OCI-LY7 (cell line): Measurements from ENCODE around the gene FAM161B. TPM values are rescaled to one million over a fixed set of nuclear protein-coding genes. Genes with fewer than 3 reads are reported as not detected.
A peak's percentile ranks its signal among the peaks of the same experiment; 100 is the strongest.
"Not testable (repeated sequence)": the region's sequence is repeated elsewhere in the genome, so short reads cannot be mapped to it uniquely, and the experiment has no call there.

Experiments used
- BruUV-seq: library from RNA; stranded (reverse); fragments of 400-500 nt; replicated peaks from 2 replicates; lab custom pipeline; 2021; lab: Mats Ljungman, UMichigan
- CTCF ChIA-PET: fragments of 300-600 bp; sonication (Branson Sonifier 250); formaldehyde crosslinking; loops from one replicate; lab custom pipeline; 2022; ENCODE audit warnings: antibody characterized with exemption; ENCODE audit not compliant: unreplicated experiment; lab: Charles Lee
- POLR2A ChIA-PET: fragments of 300-600 bp; sonication (Branson Sonifier 250); formaldehyde crosslinking; loops from one replicate; lab custom pipeline; 2022; ENCODE audit warnings: antibody characterized with exemption; lab: Charles Lee
- DNase-seq: peaks from one replicate; pipeline ENCODE4 v3.0.0-alpha.2; 2015; ENCODE audit warnings: low spot score
- H2AFZ ChIP-seq: fragments of 200-600 bp; sonication (generic), shearing (Covaris generic); 2 replicates; pipeline ENCODE4 v1.6.1; 2014; ENCODE audit warnings: mild to moderate bottlenecking, antibody characterized with exemption, low read length, moderate library complexity
- H3K27ac ChIP-seq: fragments of 200-600 bp; sonication (generic); 2 replicates; pipeline ENCODE4 v1.5.1; 2014; ENCODE audit warnings: mixed run types, low read depth, mild to moderate bottlenecking, moderate library complexity, low read length, inconsistent platforms; ENCODE audit not compliant: poor library complexity, severe bottlenecking
- H3K36me3 ChIP-seq: fragments of 200-600 bp; sonication (generic); 2 replicates; pipeline ENCODE4 v1.6.1; 2014; ENCODE audit warnings: mild to moderate bottlenecking, antibody characterized with exemption, low read length, moderate library complexity, mixed read lengths; ENCODE audit not compliant: insufficient read depth
- H3K4me1 ChIP-seq: fragments of 200-600 bp; sonication (generic); 2 replicates; pipeline ENCODE4 v1.5.1; 2014; ENCODE audit warnings: mild to moderate bottlenecking, low read length; ENCODE audit not compliant: insufficient read depth, poor library complexity, severe bottlenecking
- H3K4me2 ChIP-seq: fragments of 200-600 bp; sonication (generic); 2 replicates; pipeline ENCODE4 v1.6.1; 2014; ENCODE audit warnings: mild to moderate bottlenecking, low read length
- H3K4me3 ChIP-seq: fragments of 200-600 bp; sonication (generic); 2 replicates; pipeline ENCODE4 v1.5.1; 2014; ENCODE audit warnings: mild to moderate bottlenecking, low read depth, low read length; ENCODE audit not compliant: poor library complexity, severe bottlenecking
- H3K79me2 ChIP-seq: fragments of 200-600 bp; sonication (generic); 2 replicates; pipeline ENCODE4 v1.6.1; 2016; ENCODE audit warnings: low read depth, mild to moderate bottlenecking, low read length, moderate library complexity, mixed read lengths; ENCODE audit not compliant: insufficient read depth
- H3K9me2 ChIP-seq: fragments of 200-600 bp; sonication (generic); 2 replicates; pipeline ENCODE4 v1.6.1; 2016; ENCODE audit warnings: mild to moderate bottlenecking, low read length, mixed read lengths; ENCODE audit not compliant: insufficient read depth
- H3K9me3 ChIP-seq: fragments of 200-600 bp; sonication (generic); 2 replicates; pipeline ENCODE4 v1.6.1; 2014; ENCODE audit warnings: mild to moderate bottlenecking, mixed run types, low read length, mixed read lengths
- H4K20me1 ChIP-seq: fragments of 200-600 bp; sonication (generic); 2 replicates; pipeline ENCODE4 v1.6.1; 2014; ENCODE audit warnings: mild to moderate bottlenecking, antibody characterized with exemption, low read length, moderate library complexity, mixed read lengths; ENCODE audit not compliant: insufficient read depth
- EZH2phosphoT487 ChIP-seq: fragments of 200-600 bp; sonication (generic); IDR thresholded peaks from 2 replicates; pipeline ENCODE4 v1.6.1; 2018; ENCODE audit warnings: low read depth, borderline replicate concordance, mild to moderate bottlenecking, mixed run types, antibody characterized with exemption, low read length, moderate library complexity, mixed read lengths
- intact Hi-C: fragments of 100-400 bp; cut with micrococcal nuclease; formaldehyde crosslinking; loops from one replicate; pipeline ENCODE4 v1.10.0; 2022; ENCODE audit not compliant: unreplicated experiment
- total RNA-seq, 2 experiments: library from RNA; depleted of rRNA in 1 of 2; stranded (reverse); fragments of >200 nt in 1 of 2; shearing (Covaris generic) in 1 of 2; gene quantifications; 2 replicates each; pipeline ENCODE4 v1.2.3, GENCODE V29; 2014 to 2022
- TF ChIP-seq, protein P1 (sequence below): fragments of 200-600 bp; sonication (generic); conservative IDR thresholded peaks from 2 replicates; pipeline ENCODE4 v1.5.1; 2014; ENCODE audit warnings: mild to moderate bottlenecking, antibody characterized with exemption, low read length, moderate library complexity, mixed read lengths

Gene FAM161B
- total RNA-seq, 2 experiments from 2014 or later = 2.3 to 3.6 TPM

DNA sequence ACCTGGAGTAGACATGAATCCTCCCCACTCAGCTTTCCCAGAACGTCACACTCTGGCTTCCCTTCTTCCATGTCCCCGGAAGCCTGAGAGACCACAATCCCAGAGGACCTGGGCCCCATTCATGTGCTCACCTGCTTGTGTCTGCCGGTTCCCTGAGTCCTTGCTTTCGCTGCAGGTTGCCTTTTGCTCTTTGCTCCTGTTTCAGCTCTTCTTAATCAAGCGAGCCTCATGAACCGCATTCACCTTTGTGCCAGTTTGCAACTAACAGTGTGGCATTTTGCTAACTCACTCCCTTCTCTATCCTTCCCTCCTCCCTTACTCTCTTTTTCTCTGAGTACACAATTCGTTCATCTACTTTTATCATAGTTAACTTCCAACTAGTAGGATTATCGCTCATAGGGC lies 46.1 kb upstream of the FAM161B start:
- H3K27ac ChIP-seq = no peak overlapping the region
- no peaks in the 10 kb centered on the region for H3K9me2 ChIP-seq
- H3K36me3 ChIP-seq = no peaks in the 10 kb centered on the region
- H3K9me3 ChIP-seq = no peaks in the 10 kb centered on the region
- ChIA-PET CTCF (no interaction called here), POLR2A (interaction anchor here (0.6 kb wide), 2 partner anchors 18 to 893 kb away, joined by 3 to 4 read pairs; no protein-coding TSS in a partner anchor)
- intact Hi-C loops = no loop called here
- H3K79me2 ChIP-seq = no peaks in the 10 kb centered on the region
- H3K4me3 ChIP-seq = no peak overlapping the region
- H3K4me2 ChIP-seq = no peak overlapping the region
- H3K4me1 ChIP-seq = peaks cover 16% of the 10 kb centered on the region
- TSS peak; percentile 33 for BruUV-seq
- no peaks in the 10 kb centered on the region for H4K20me1 ChIP-seq
- TF ChIP-seq, protein P1, sequence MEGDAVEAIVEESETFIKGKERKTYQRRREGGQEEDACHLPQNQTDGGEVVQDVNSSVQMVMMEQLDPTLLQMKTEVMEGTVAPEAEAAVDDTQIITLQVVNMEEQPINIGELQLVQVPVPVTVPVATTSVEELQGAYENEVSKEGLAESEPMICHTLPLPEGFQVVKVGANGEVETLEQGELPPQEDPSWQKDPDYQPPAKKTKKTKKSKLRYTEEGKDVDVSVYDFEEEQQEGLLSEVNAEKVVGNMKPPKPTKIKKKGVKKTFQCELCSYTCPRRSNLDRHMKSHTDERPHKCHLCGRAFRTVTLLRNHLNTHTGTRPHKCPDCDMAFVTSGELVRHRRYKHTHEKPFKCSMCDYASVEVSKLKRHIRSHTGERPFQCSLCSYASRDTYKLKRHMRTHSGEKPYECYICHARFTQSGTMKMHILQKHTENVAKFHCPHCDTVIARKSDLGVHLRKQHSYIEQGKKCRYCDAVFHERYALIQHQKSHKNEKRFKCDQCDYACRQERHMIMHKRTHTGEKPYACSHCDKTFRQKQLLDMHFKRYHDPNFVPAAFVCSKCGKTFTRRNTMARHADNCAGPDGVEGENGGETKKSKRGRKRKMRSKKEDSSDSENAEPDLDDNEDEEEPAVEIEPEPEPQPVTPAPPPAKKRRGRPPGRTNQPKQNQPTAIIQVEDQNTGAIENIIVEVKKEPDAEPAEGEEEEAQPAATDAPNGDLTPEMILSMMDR = no peak
- no peak for TF ChIP-seq EZH2phosphoT487
- no peak overlapping the region for H2AFZ ChIP-seq
- DNase-seq = no peak

DNA sequence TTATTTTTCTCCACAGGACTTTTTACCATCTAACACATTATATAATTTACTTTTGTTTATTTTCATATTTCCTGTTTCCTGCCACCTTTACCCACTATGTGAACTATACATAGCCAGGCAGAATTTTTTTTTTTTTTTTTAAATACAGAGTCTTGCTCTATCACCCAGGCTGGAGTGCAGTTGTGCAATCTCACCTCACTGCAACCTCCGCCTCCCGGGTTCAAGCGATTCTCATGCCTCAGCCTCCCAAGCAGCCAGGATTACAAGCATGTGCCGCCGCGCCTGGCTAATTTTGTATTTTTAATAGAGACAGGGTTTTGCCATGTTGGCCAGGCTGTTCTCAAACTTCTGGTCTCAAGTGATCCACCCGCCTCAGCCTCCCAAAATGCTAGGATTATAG lies 45.0 kb upstream of the FAM161B start:
- H3K4me3 ChIP-seq, H3K79me2 ChIP-seq, H3K36me3 ChIP-seq, BruUV-seq, intact Hi-C loops, CTCF ChIA-PET, H3K9me2 ChIP-seq, H3K9me3 ChIP-seq, H4K20me1 ChIP-seq: not testable (repeated sequence)
- DNase-seq = peak; percentile 1
- peak overlapping the region; percentile 11 for H3K27ac ChIP-seq
- peak overlapping the region; percentile 54 for H3K4me2 ChIP-seq
- H2AFZ ChIP-seq = peak overlapping the region; percentile 68; the same call in 1 of the 2 replicates
- POLR2A ChIA-PET = interaction anchor here (0.7 kb wide), 1 partner anchor 732 kb away, joined by 4 read pairs; no protein-coding TSS in a partner anchor
- peaks cover 16% of the 10 kb centered on the region for H3K4me1 ChIP-seq

GRCh38 chr14:73991092-73991491 lies 41.2 kb upstream of the FAM161B start:
- Histone ChIP-seq H3K9me2 (no peaks in the 10 kb centered on the region), H4K20me1 (no peaks in the 10 kb centered on the region), H3K27ac (no peak overlapping the region), H3K4me1 (peaks cover 16% of the 10 kb centered on the region), H2AFZ (no peak overlapping the region), H3K4me2 (no peak overlapping the region), H3K36me3 (no peaks in the 10 kb centered on the region), H3K79me2 (no peaks in the 10 kb centered on the region), H3K9me3 (no peaks in the 10 kb centered on the region), H3K4me3 (no peak overlapping the region)
- no peak for DNase-seq
- intact Hi-C loops = no loop called here
- no TSS peak for BruUV-seq
- ChIA-PET POLR2A (interaction anchor here (0.7 kb wide), 1 partner anchor 513 kb away, joined by 8 read pairs; no protein-coding TSS in a partner anchor), CTCF (no interaction called here)
- TF ChIP-seq EZH2phosphoT487 = no peak
- TF ChIP-seq, protein P1 = no peak

GRCh38 chr14:73988656-73989055 lies 38.8 kb upstream of the FAM161B start:
- H4K20me1 ChIP-seq, POLR2A ChIA-PET, CTCF ChIA-PET, H3K36me3 ChIP-seq, H2AFZ ChIP-seq, H3K27ac ChIP-seq, H3K79me2 ChIP-seq, intact Hi-C loops, BruUV-seq, H3K4me3 ChIP-seq, H3K9me2 ChIP-seq, H3K4me2 ChIP-seq, DNase-seq, H3K4me1 ChIP-seq, H3K9me3 ChIP-seq: not testable (repeated sequence)
